Brain microvascular endothelial cell (primary cell): ENCODE results near the gene BPIFA3.

Experiments used
- DNase-seq: peaks from one replicate; pipeline ENCODE4 v3.0.0-alpha.2; 2020
- H3K27ac ChIP-seq: fragments of 250-450 bp; sonication (Bioruptor Pico); 2 replicates; pipeline ENCODE4 v1.5.1; 2020; ENCODE audit warnings: mild to moderate bottlenecking, moderate library complexity
- H3K27me3 ChIP-seq: fragments of 250-450 bp; sonication (Bioruptor Pico); replicated peaks from 2 replicates; pipeline ENCODE4 v1.5.1; 2020; ENCODE audit warnings: mild to moderate bottlenecking
- H3K36me3 ChIP-seq: fragments of 250-450 bp; sonication (Bioruptor Pico); replicated peaks from 2 replicates; pipeline ENCODE4 v1.5.1; 2020; ENCODE audit warnings: mild to moderate bottlenecking
- H3K4me3 ChIP-seq: 2 replicates; pipeline ENCODE4 v1.5.1; 2011; ENCODE audit warnings: low read depth, mild to moderate bottlenecking, control low read depth, low read length, moderate library complexity
- CTCF ChIP-seq: IDR thresholded peaks from 2 replicates; pipeline ENCODE4 v1.5.1; 2011; ENCODE audit warnings: low read depth, mild to moderate bottlenecking, moderate library complexity, low read length, control low read depth, inconsistent platforms; ENCODE audit errors: missing control alignments
- in situ Hi-C: cut with HindIII; loops from 2 replicates; pipeline ENCODE4 v1.10.0; 2017; ENCODE audit warnings: low sequenced_read_pairs, low pct_ligation_motif_present

The BPIFA3 gene

GRCh38 chr20:33276303-33277113, 59.4 kb downstream of the BPIFA3 start:
- DNase-seq: no peak
- in situ Hi-C loops: no loop called here
- no peak overlapping the region for H3K27ac ChIP-seq
- H3K4me3 ChIP-seq: no peak overlapping the region
- H3K36me3 ChIP-seq: no peaks in the 10 kb centered on the region
- H3K27me3 ChIP-seq: no peaks in the 10 kb centered on the region
- no peak for TF ChIP-seq CTCF
